ENCODE measurements around the gene ZMIZ2.
"Not testable (repeated sequence)": the region's sequence is repeated elsewhere in the genome, so short reads cannot be mapped to it uniquely, and the experiment has no call there.

Gene ZMIZ2

DNA sequence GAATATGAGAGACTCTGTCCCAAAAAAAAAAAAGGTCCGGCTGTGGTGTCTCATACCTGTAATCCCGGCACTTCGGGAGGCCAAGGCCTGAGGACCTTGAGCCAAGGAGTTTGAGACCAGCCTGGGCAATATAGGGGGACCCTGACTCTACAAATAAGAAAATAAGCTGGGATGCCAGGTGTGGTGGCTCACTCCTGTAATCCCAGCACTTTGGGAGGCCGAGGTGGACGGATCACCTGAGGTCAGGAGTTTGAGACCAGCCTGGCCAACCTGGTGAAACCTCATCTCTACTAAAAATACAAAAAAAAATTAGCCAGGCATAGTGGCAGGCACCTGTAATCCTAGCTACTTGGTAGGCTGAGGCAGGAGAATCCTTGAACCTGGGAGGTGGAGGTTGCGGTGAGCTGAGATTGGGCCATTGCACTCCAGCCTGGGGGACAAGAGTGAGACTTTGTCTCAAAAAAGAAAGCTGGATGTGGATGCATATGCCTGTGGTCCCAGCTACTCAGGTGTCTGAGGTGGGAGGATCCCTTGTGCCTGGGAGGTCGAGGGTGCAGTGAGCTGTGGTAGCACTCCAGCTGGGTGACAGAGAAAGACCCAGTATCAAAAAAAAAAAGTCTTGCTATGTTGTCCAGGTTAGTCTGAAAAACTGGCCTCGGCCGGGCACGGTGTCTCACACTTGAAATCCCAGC is 55.3 kb downstream of the ZMIZ2 start:
- DNase-seq: not testable (repeated sequence)

DNA sequence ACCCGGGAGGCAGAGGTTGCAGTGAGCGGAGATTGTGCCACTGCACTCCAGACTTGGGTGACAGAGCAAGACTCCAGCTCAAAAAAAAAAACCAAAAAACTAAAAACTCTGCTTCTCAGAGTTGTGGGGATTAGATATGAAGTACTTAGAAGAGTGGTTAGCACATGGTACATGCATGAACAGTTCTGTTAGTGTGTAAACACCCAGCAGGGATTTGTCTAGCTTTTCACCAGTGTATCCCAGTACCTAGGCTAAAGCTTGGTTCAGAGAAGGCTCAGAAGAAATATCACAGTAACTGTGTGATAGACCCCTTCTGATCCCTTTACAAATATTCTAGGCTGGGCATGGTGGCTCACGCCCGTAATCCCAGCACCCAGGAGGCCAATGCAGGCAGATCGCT is 57.3 kb downstream of the ZMIZ2 start:
- no peak for DNase-seq

DNA sequence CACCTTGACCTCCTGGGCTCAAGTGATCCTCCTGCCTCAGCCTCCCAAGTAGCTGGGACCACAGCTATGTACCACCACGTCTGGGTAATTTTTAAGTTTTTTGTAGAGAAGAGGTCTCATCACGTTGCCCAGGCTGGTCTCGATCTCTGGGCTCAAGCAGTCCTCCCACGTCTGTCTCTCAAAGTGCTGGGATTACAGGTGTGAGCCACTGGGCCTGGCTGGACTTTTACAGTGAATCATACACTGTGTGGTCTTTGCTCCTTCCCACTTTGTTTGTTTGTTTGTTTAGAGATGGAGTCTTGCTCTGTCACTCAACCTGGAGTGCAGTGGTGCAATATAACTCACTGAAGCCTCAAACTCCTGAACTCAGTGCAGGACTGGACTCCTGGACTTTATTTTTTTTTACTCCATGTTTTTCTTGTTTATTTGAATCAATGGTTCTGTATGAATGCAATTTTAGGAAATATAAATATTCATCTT is 60.3 kb downstream of the ZMIZ2 start:
- DNase-seq: no peak

DNA sequence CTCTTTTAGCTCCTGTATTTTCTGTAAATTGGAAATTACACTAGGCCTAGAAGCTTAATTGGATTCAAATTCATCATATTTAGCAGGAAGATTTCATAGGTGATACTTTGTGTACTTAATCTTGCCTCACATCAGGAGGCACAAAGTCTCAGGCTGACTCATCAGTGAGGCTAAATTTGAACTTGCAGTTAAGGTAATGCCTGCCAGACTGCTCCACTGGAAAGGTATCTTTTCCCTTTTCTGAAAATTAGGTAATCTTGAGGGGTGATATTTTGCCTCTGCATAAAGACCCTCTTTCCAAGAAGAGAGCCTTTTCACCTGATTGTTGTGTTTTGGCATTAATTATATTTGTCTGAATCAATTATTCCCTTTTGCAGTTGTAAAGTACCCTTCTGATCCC is 62.4 kb downstream of the ZMIZ2 start:
- no peak for DNase-seq

DNA sequence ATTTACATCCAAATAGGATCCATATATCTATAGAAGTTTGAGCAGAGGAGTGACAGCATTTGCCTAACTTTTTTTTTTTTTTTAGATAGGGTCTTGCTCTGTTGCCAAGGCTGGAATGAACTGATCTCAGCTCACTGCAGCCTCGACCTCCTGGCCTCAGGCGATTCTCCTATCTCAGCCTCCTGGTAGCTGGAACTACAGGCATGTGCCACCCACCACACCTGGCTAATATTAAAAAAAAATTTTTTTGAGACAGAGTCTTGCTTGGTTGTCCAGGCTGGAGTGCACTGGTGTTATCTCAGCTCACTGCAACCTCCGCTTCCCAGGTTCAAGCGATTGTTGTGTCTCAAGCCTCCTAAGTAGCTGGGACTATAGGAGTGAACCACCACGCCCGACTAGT is 62.9 kb downstream of the ZMIZ2 start:
- no peak for DNase-seq

DNA sequence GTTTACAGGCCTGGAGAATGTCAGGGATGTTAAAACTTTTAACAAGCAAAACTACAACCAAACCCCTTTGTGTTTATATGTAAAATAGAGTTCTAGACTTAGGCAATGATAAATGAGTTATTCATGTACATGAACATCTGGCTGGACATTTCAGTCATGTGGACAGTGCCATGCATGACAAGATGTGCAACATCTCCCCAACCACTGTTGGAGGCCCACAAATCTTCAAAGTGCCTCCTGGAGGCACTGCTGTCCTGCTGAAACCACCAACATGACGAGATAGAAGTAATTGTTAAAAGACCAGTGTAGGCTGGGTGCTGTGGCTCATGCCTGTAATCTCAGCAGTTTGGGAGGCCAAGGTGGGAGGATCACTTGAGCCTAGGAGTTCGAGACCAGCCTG is 66.3 kb downstream of the ZMIZ2 start:
- no peak for DNase-seq

DNA sequence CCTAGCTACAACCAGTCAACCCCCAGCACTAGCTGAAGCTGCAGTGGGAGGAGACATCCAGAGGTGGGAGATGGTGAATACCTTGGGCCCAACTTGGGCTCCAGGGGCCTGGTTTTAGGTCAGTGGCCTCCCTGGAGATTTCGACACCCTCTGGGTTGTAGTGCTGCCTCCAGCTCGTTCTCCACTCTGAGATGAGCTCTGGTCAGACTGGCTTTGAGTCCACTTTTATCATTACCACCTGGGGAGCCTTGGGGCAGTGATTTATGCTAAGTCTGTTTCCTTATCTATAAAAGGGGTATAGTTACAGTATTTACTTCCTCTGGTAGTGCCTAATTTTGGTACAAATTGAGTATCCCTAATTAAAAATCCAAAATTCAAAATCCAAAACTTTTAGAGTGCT is 70.6 kb downstream of the ZMIZ2 start:
- DNase-seq: no peak

Data from HCEC 1CT (cell line).